ENCODE measurements around the gene CGB7. TPM values are rescaled to one million over a fixed set of nuclear protein-coding genes. Genes with fewer than 3 reads are reported as not detected.

Gene CGB7
- total and polyA plus RNA-seq, 2 donors (not counting 1 experiment from before 2014, with no cell fraction given): not detected

GRCh38 chr19:49081273-49081672, 23.7 kb upstream of the CGB7 start:
- peaks cover 14% of the 10 kb centered on the region for H3K4me1 Mint-ChIP-seq
- Histone ChIP-seq H3K27me3 (replicated peaks in 1 of 4; ENCODE audit: control extremely low read depth in 1 of 4, control insufficient read depth in 3 of 4, insufficient read depth in 4 of 4, low read length in 3 of 4) (peaks cover 0 to 5% (median 0%) of the 10 kb centered on the region in 4 experiments), H3K4me1 (ENCODE audit: control insufficient read depth in 2 of 2, insufficient read depth in 2 of 2, low read length in 2 of 2) (peaks cover 7 to 13% of the 10 kb centered on the region in 2 donors), H3K9me3 (ENCODE audit: control extremely low read depth in 1 of 3, control insufficient read depth in 2 of 3, insufficient read depth in 1 of 3, low read length in 2 of 3) (peaks cover 0 to 4% (median 0%) of the 10 kb centered on the region in 3 donors), H3K79me2 (ENCODE audit: control insufficient read depth, insufficient read depth, low read length) (peaks cover 10% of the 10 kb centered on the region), H4K20me1 (ENCODE audit: control insufficient read depth, insufficient read depth, low read length, poor library complexity, severe bottlenecking) (peaks cover 10% of the 10 kb centered on the region), H3K4me2 (replicated peaks; ENCODE audit: low read depth, low read length, poor library complexity, severe bottlenecking) (no peak overlapping the region), H3K27ac (ENCODE audit: low read length in 2 of 2) (no peak overlapping the region), H3K36me3 (replicated peaks in 1 of 2; ENCODE audit: control extremely low read depth in 1 of 2, control insufficient read depth in 1 of 2, extremely low read depth in 1 of 2, insufficient read depth in 2 of 2, low read length in 1 of 2) (peaks cover 0 to 3% of the 10 kb centered on the region in 2 experiments), H3K9ac (ENCODE audit: low read length) (no peak overlapping the region), H2AFZ (ENCODE audit: insufficient read depth, low read depth, low read length, poor library complexity, severe bottlenecking) (no peak overlapping the region), H3K4me3 (ENCODE audit: control extremely low read depth in 1 of 5, extremely low read depth in 1 of 5, insufficient read depth in 1 of 5, low read depth in 2 of 5, low read length in 4 of 5) (no peak overlapping the region)
- no peaks in the 10 kb centered on the region for H3K9me3 Mint-ChIP-seq (ENCODE audit: insufficient read depth)
- H3K27ac Mint-ChIP-seq: no peak overlapping the region
- H3K27me3 Mint-ChIP-seq: peaks cover 6% of the 10 kb centered on the region
- ATAC-seq (ENCODE audit: low read depth) (no peak), DNase-seq (no peak)
- 71% methylated on average over 1 of the region's 1 CpG for WGBS (ENCODE audit: insufficient coverage)
- CTCF ChIA-PET: interaction anchor here (1.8 kb wide), 1 partner anchor 118 kb away, joined by 4 read pairs; no protein-coding TSS in a partner anchor
- intact Hi-C loops (cut with micrococcal nuclease): loop anchor here (10.0 kb wide), 1 partner anchor 296 kb away; no protein-coding TSS in a partner anchor
- H3K4me3 Mint-ChIP-seq: no peak overlapping the region
- TF ChIP-seq CTCF (IDR thresholded peaks at IDR 0.05): no peak
- TF ChIP-seq EZH2 (IDR thresholded peaks at IDR 0.05; ENCODE audit: borderline replicate concordance, insufficient read depth, low read depth, low read length, poor library complexity, severe bottlenecking): no peak
- POLR2A ChIA-PET: no interaction called here

- H3K9me3 Mint-ChIP-seq (ENCODE audit: insufficient read depth): no peaks in the 10 kb centered on the region
- peaks cover 0 to 8% (median 0%) of the 10 kb centered on the region in 4 experiments for H3K27me3 ChIP-seq (replicated peaks in 1 of 4; ENCODE audit: control extremely low read depth in 1 of 4, control insufficient read depth in 3 of 4, insufficient read depth in 4 of 4, low read length in 3 of 4)
- no peak overlapping the region for H3K9ac ChIP-seq (ENCODE audit: low read length)
- peaks cover 11% of the 10 kb centered on the region for H3K27me3 Mint-ChIP-seq
- ChIA-PET POLR2A (no interaction called here), CTCF (no interaction called here)
- H3K4me3 ChIP-seq (ENCODE audit: control extremely low read depth in 1 of 5, extremely low read depth in 1 of 5, insufficient read depth in 1 of 5, low read depth in 2 of 5, low read length in 4 of 5): no peak overlapping the region
- no CpG with 5 or more reads among the region's 4 CpGs for WGBS (ENCODE audit: insufficient coverage)
- peaks cover 1% of the 10 kb centered on the region for H4K20me1 ChIP-seq (ENCODE audit: control insufficient read depth, insufficient read depth, low read length, poor library complexity, severe bottlenecking)
- no peak overlapping the region for H3K27ac Mint-ChIP-seq
- H3K4me2 ChIP-seq (replicated peaks; ENCODE audit: low read depth, low read length, poor library complexity, severe bottlenecking): no peak overlapping the region
- intact Hi-C loops (cut with micrococcal nuclease): loop anchor here (10.0 kb wide), 1 partner anchor 296 kb away; no protein-coding TSS in a partner anchor
- no peaks in the 10 kb centered on the region for H3K36me3 ChIP-seq (replicated peaks in 1 of 2; ENCODE audit: control extremely low read depth in 1 of 2, control insufficient read depth in 1 of 2, extremely low read depth in 1 of 2, insufficient read depth in 2 of 2, low read length in 1 of 2)
- ATAC-seq (ENCODE audit: low read depth) (no peak), DNase-seq (no peak)
- peaks cover under 1% of the 10 kb centered on the region for H3K79me2 ChIP-seq (ENCODE audit: control insufficient read depth, insufficient read depth, low read length)
- H3K4me1 Mint-ChIP-seq: peaks cover 10% of the 10 kb centered on the region
- no peak overlapping the region for H3K4me3 Mint-ChIP-seq
- H3K9me3 ChIP-seq (ENCODE audit: control extremely low read depth in 1 of 3, control insufficient read depth in 2 of 3, insufficient read depth in 1 of 3, low read length in 2 of 3): peaks cover 0 to 4% (median 0%) of the 10 kb centered on the region in 3 donors
- no peak overlapping the region for H3K27ac ChIP-seq (ENCODE audit: low read length in 2 of 2)
- peaks cover 4 to 8% of the 10 kb centered on the region in 2 donors for H3K4me1 ChIP-seq (ENCODE audit: control insufficient read depth in 2 of 2, insufficient read depth in 2 of 2, low read length in 2 of 2)
- no peak overlapping the region for H2AFZ ChIP-seq (ENCODE audit: insufficient read depth, low read depth, low read length, poor library complexity, severe bottlenecking)
- no peak for TF ChIP-seq EZH2 (IDR thresholded peaks at IDR 0.05; ENCODE audit: borderline replicate concordance, insufficient read depth, low read depth, low read length, poor library complexity, severe bottlenecking)
- no peak for TF ChIP-seq CTCF (IDR thresholded peaks at IDR 0.05)
Observed at GRCh38 chr19:49080392-49080791, 22.8 kb upstream of the CGB7 start.
